ENCODE data around the gene PNRC1. TPM values are rescaled to one million over a fixed set of nuclear protein-coding genes. Genes with fewer than 3 reads are reported as not detected.

Gene PNRC1
- total RNA-seq, 1 donor from 2014 or later, result 333 TPM

Other genes starting within 250 kb of the PNRC1 start
- gene RNGTT, start 117.1 kb upstream of the PNRC1 start, total RNA-seq, result 13.2 TPM
- gene SRSF12, start 37.3 kb downstream of the PNRC1 start, total RNA-seq, result 2.0 TPM
- gene PM20D2, start 65.3 kb downstream of the PNRC1 start, total RNA-seq, result 16.9 TPM
- gene GABRR1, start 136.6 kb downstream of the PNRC1 start, total RNA-seq, result 0.27 TPM
- 1.7 TPM for gene GABRR2, start 234.5 kb downstream of the PNRC1 start, total RNA-seq

Measured in sciatic nerve (tissue), 1 donor.